ENCODE measurements around the gene ARHGAP32. TPM values are rescaled to one million over a fixed set of nuclear protein-coding genes. Genes with fewer than 3 reads are reported as not detected.
"Not testable (repeated sequence)": the region's sequence is repeated elsewhere in the genome, so short reads cannot be mapped to it uniquely, and the experiment has no call there.

Gene ARHGAP32
- total RNA-seq, 4 donors from 2014 or later, result 10.9 to 28.0 (median 19.2) TPM

GRCh38 chr11:129012880-129013279, 179.2 kb downstream of the ARHGAP32 start:
- Histone ChIP-seq H3K27me3 (no peaks in the 10 kb centered on the region), H3K27ac (no peak overlapping the region), H3K4me1 (no peaks in the 10 kb centered on the region), H3K9me3 (no peaks in the 10 kb centered on the region), H3K36me3 (no peaks in the 10 kb centered on the region), H3K4me3 (no peak overlapping the region)
- TF ChIP-seq CTCF (IDR thresholded peaks at IDR 0.05), result no peak
- no peak for TF ChIP-seq EP300 (IDR thresholded peaks at IDR 0.05)
- no peak for TF ChIP-seq POLR2A (IDR thresholded peaks at IDR 0.05)
- DNase-seq (ENCODE audit: low spot score in 2 of 2), result no peak
- WGBS, 2 donors, result 89 to 91% methylated on average over 4 of the region's 4 CpGs

DNA sequence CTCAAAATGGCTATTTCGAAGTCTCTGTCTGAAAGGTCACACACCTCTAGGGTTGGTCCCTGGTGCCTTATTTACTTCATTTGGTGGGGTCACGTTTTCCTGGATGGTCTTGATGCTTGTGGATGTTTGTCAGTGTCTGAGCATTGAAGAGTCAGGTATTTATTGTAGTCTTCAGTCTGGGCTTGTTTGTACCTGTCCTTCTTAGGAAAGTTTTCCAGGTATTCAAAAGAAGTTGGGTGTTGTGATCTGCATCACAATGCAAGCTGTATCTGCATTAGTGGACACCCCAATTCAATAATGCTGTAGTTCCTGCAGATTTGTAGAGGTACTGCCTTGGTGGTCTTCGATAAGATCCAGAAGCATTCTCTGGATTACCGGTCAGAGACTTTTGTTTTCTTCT, 186.0 kb downstream of the ARHGAP32 start:
- H3K9me3 ChIP-seq, result peaks cover 0 to 23% (median 6%) of the 10 kb centered on the region in 4 donors
- 94 to 97% methylated on average over 4 of the region's 4 CpGs for WGBS, 2 donors
- TF ChIP-seq EP300 (IDR thresholded peaks at IDR 0.05) (no peak), POLR2A (IDR thresholded peaks at IDR 0.05) (no peak), CTCF (IDR thresholded peaks at IDR 0.05) (no peak)

GRCh38 chr11:128999165-128999564, 193.0 kb downstream of the ARHGAP32 start:
- not testable (repeated sequence) for H3K27me3 ChIP-seq; H3K27ac ChIP-seq; H3K4me3 ChIP-seq; DNase-seq (ENCODE audit: low spot score in 2 of 2); H3K4me1 ChIP-seq
- 94% methylated on average over 8 of the region's 8 CpGs for WGBS, 2 donors
- Histone ChIP-seq H3K9me3 (peaks cover 0 to 44% (median 13%) of the 10 kb centered on the region in 4 donors), H3K36me3 (peaks cover 0 to 40% (median 0%) of the 10 kb centered on the region in 3 donors)

More for the DNA sequence above, 186.0 kb downstream of the ARHGAP32 start:
- no peak overlapping the region for H3K27ac ChIP-seq
- DNase-seq (ENCODE audit: low spot score in 2 of 2), result no peak
- H3K27me3 ChIP-seq, result no peaks in the 10 kb centered on the region
- H3K4me3 ChIP-seq, result no peak overlapping the region
- H3K36me3 ChIP-seq, result no peaks in the 10 kb centered on the region
- no peaks in the 10 kb centered on the region for H3K4me1 ChIP-seq

GRCh38 chr11:128988242-128988970, 203.7 kb downstream of the ARHGAP32 start:
- Histone ChIP-seq H3K4me1 (no peaks in the 10 kb centered on the region), H3K27ac (no peak overlapping the region), H3K4me3 (no peak overlapping the region), H3K36me3 (peaks cover 0 to 22% (median 0%) of the 10 kb centered on the region in 3 donors), H3K27me3 (no peaks in the 10 kb centered on the region), H3K9me3 (no peaks in the 10 kb centered on the region)
- DNase-seq (ENCODE audit: low spot score in 2 of 2), result no peak
- TF ChIP-seq POLR2A (IDR thresholded peaks at IDR 0.05) (no peak), EP300 (IDR thresholded peaks at IDR 0.05) (no peak), CTCF (IDR thresholded peaks at IDR 0.05) (no peak)

DNA sequence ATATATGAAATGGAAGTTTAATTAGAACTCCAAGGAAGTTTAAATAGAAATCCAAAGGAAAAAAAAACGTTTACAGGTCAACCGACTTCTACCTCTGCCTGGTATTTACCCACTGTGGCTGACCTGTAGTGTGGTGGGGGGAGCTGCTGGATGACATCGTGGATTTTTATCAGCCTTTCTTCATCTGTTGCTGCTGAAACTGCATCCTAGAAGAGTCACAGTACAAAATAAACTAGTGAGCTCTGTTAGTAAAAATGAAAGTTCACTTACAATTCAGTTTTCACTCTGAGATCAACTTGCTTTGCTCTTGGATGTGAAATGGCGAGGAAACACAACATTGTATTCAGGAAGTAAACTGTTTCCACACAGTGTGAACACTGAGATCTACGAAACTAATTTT, 206.2 kb downstream of the ARHGAP32 start:
- Histone ChIP-seq H3K36me3 (peaks cover 0 to 39% (median 0%) of the 10 kb centered on the region in 3 donors), H3K9me3 (no peaks in the 10 kb centered on the region), H3K4me3 (no peak overlapping the region), H3K27ac (no peak overlapping the region), H3K27me3 (no peaks in the 10 kb centered on the region), H3K4me1 (no peaks in the 10 kb centered on the region)
- WGBS, 2 donors, result 81 to 84% methylated on average over 5 of the region's 5 CpGs
- no peak for DNase-seq (ENCODE audit: low spot score in 2 of 2)
- TF ChIP-seq CTCF (IDR thresholded peaks at IDR 0.05) (no peak), POLR2A (IDR thresholded peaks at IDR 0.05) (no peak), EP300 (IDR thresholded peaks at IDR 0.05) (no peak)
